UCSD-AML1 (cell line): Measurements from ENCODE around the gene AGO3.
A peak's percentile ranks its signal among the peaks of the same experiment; 100 is the strongest.

Source experiments
- DNase-seq: peaks from one replicate; lab custom pipeline; 2025; ENCODE audit not compliant: unreplicated experiment; lab: John Stamatoyannopoulos, UW

Gene AGO3

GRCh38 chr1:36080801-36081200 is 149.9 kb downstream of the AGO3 start:
- DNase-seq: no peak

DNA sequence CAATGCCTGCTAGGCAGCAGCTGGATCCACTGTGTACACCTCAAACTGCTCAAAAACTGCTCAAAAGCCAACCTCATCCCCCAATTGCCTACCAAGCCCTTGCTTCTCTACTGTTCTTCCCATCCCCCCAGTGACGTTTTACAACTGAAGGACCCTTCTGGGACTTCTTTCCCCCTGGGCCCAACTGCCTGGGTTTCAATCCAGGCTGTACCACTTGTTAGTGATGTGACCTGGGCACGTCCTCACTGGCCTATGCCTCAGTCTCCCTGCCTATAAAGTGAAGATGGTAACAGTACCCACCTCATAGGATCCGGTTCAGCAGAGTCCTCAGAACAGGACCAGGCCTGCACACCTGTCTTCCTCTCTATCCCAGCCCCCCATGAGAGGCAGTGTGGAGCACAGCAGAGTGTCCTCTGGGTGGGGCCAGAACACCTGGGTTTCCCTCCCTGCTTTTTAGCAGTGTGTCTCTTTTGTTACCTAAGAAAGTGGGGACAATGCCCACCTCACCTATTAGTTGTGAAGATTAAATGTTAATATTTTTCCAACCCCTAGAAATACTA is 151.1 kb downstream of the AGO3 start:
- DNase-seq: no peak

DNA sequence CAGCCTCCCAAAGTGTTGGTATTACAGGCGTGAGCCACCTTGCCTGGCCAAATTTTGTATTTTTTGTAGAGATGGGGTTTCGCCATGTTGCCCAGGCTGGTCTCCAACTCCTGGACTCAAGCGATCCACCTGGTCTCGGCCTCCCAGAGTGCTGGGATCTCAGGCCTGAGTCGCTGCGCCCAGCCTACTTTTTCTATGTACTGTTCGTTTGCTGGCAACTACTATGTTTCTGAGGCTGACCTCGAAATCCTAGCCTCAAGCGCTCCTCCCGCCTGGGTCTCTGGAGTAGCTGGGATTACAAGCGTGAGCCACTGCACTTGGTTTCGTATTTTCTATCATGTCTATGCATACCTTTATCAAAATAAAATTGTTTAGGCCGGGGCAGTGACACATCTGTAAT is 152.3 kb downstream of the AGO3 start:
- DNase-seq: no peak

DNA sequence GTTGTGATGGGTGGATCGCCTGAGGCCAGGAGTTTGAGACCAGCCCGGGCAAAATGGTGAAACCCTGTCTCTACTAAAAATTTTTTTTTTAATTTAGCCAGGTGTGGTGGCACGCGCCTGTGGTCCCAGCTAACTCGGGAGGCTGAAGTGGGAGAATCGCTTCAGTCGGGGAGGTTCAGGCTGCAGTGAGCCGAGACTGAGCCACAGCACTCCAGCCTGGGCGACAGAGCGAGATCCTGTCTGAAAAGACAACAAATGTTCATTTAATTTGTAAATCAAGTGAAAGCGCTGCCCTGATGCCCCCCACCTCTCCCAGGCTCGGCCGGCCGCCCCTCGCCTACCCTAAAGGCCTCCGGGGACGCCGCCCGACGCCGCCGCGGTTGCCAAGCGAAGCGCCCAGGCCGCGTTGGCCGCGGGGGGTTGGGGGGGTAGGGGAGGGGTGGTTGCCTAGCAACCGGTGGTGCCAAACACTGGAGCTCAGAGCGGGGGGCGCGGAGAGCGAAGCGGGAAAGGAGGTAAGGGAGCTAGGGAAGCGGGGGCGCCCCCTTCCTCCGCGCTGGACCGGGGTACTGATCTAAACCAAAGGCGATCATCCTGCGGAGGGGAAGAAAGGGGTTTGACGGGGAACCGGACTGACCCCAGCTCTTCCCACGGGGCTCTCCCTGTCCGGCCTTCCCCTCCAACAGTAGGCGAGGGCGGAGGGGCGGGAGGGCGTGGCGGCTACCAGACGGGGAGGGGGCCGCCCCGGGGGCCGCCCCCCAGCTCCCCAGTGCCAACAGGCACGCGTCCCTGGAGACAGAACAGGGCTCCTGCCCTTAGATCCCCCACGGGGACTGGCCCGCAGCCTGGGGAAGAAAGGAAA is 153.0 kb downstream of the AGO3 start, which contains the start of gene TEKT2:
Gene TEKT2, plus strand, starts transcription at position 460 of the 862 bp plus-strand sequence. CDS start 828 bp downstream, outside the sequence.
- no peak for DNase-seq

GRCh38 chr1:36084497-36085115 is 153.7 kb downstream of the AGO3 start:
- DNase-seq: no peak

- DNase-seq: no peak
These were observed 154.2 kb downstream of the AGO3 start for GRCh38 chr1:36085126-36085525.

DNA sequence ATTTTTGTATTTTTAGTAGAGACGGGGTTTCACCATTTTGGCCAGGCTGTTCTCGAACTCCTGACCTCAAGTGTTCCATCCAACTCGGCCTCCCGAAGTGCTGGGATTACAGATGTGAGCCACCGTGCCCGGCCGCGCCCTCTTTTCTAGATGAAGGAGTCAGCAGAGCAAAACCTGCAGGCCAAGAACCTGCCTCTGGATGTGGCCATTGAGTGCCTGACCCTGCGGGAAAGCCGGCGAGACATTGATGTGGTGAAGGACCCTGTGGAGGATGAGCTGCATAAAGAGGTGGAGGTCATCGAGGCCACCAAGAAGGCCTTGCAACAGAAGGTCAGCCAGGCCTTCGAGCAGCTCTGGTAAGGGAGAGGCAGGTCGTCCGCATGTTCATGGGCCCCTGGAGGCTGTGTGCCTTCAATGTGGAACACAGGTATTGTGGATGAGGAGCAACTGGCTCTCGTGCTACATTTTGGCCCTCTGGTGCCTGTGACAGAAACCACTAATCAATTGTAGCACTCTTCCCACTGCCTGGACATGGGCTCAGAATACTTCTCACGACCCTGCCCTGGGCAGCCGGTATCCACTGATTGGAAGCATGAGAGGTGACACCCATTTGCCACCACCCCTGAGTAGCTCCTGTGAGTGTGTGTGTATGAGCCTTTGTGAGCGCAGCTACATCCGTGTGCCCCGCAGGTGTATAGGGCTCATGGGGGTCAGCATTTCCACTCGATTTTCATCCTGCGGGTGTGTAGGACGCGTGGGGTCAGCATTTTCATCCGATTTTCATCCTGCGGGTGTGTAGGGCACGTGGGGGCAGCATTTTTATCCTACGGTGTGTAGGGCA is 155.0 kb downstream of the AGO3 start:
- DNase-seq: no peak

GRCh38 chr1:36086529-36087232 is 155.8 kb downstream of the AGO3 start:
- no peak for DNase-seq

DNA sequence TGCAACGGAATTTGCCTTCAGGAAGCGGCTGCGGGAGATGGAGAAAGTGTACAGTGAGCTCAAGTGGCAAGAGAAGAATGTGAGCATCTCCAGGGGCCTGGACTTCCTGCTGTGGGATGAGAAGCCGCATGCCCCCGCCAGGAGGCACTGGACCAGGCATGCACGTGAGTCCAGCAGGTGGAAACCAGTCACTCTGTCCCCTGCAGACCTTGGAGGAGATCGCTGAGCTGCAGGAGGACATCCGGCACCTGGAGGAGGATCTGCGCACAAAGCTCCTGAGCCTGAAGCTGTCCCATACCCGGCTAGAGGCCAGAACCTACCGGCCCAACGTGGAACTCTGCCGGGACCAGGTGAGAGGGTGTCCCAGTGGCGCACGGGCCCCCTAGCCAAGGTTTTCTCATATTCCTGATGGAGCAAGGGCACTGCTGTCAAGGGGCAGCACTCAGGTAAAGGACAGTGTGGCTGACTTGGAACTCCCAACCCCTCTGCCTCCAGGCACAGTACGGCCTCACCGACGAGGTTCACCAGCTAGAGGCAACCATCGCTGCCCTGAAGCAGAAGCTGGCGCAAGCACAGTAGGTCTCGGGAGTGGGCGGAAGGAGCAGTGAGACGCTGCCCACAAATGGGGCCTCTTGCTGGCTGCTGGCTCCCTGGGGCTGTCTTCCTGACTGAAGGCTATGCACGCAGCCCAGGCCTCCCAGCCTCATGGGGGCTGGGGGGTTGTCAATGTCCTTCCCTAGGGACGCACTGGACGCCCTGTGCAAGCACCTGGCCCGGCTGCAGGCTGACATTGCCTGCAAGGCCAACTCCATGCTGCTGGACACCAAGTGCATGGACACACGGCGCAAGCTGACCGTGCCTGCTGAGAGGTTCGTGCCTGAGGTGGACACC is 156.6 kb downstream of the AGO3 start:
- no peak for DNase-seq

- DNase-seq: no peak
These were observed 157.3 kb downstream of the AGO3 start for GRCh38 chr1:36088265-36088576.

- peak; percentile 90 for DNase-seq
These were observed 157.9 kb downstream of the AGO3 start, which contains the start of gene ADPRS for GRCh38 chr1:36088577-36089392. TSS of gene ADPRS (plus strand) at chr1:36088892. CDS start at chr1:36088905, 13 bp downstream.

GRCh38 chr1:36089393-36090121 is 158.7 kb downstream of the AGO3 start:
- DNase-seq: peak; percentile 48

- no peak for DNase-seq
These were observed 160.2 kb downstream of the AGO3 start for GRCh38 chr1:36091141-36091540.

DNA sequence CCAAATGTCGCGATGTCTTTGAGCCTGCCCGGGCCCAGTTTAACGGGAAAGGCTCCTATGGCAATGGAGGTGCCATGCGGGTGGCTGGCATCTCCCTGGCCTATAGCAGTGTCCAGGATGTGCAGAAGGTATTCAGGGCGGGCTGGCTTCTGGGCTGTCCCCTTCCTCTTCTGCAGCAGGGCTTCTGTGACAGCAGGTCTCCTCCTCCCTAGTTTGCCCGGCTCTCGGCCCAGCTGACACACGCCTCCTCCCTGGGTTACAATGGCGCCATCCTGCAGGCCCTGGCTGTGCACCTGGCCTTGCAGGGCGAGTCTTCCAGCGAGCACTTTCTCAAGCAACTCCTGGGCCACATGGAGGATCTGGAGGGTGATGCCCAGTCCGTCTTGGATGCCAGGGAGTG is 160.8 kb downstream of the AGO3 start:
- no peak for DNase-seq

DNA sequence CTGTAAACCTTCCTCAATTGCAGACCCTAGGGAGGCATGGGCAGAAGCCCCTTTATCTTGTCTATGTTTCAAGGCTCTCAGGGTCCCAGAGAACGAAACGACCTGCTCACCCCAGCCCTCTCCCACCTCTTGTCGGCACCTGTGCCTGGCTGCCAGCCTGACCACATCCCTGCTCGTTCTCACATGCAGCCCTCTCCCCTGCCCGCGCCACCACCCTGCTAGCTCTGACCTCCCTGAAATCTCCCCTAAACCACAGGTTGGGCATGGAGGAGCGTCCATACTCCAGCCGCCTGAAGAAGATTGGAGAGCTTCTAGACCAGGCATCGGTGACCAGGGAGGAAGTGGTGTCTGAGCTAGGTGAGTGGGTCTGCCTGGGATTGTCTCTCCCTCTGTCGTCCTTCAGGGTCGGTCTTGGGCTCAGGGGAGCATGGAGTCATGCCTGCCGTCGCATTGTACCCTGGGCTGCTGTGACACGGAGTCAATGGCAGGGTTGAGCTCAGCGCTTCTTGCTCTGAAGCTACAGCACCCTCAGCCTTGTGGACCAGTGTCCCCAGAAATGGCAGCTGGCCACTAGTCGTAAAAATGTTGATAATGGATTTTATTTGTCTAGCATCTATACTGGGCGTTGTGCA is 161.4 kb downstream of the AGO3 start:
- no peak for DNase-seq

GRCh38 chr1:36092798-36093185 is 161.9 kb downstream of the AGO3 start:
- no peak for DNase-seq

- DNase-seq: no peak
These were observed 162.3 kb downstream of the AGO3 start for GRCh38 chr1:36093226-36093625.

GRCh38 chr1:36093929-36094328 is 163.0 kb downstream of the AGO3 start:
- no peak for DNase-seq
